Raji (cell line): ENCODE measurements around the gene PRR20D.
"Not testable (repeated sequence)": the region's sequence is repeated elsewhere in the genome, so short reads cannot be mapped to it uniquely, and the experiment has no call there.

Experiments
- POLR2A ChIP-seq: IDR thresholded peaks from 2 replicates; pipeline ENCODE4 v1.6.1; 2011; ENCODE audit warnings: low read depth, low read length, control low read depth; ENCODE audit not compliant: insufficient read depth

PRR20D gene

DNA sequence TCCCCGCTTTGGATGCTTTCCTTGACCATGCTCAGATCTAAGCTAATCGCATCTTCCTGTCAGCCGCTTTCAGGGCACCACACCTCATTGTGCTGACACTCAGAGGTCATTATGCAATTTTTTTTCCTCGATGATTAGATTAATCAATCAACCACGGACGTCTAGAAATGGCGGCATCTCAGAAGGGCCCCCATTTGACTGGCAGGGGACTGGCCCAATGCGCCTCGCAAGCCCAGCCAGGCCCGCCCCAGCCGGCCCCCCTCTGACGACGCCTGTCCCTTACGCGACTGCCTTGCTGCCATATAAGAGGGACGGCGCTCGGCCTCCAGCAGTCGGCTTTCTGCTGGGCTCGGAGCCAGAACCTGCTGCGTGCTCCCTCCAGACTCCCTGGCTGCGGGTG, at the start of gene PRR20D:
PRR20D (plus strand) TSS at position 301 of the 400 bp plus-strand sequence. CDS start 387 bp downstream, outside the sequence.
- TF ChIP-seq POLR2A: not testable (repeated sequence)

DNA sequence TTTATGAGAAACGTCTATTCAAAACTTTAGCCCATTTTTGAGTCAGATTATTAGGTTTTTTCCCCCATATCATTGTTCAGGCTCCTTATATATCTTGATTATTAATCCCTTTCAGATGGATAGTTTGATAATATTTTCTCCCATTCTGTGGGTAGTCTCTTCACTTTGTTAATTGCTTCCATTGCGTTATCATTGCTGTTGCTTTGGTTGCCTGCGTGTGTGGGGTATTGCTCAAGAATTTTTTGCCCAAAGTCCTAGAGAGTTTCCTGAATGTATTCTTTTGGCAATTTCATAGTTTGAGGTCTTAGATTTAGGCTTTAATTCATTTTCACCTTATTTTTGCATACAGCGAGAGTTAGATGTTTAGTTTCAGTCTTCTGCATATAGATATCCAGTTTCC, 45.5 kb upstream of the PRR20D start:
- no peak for TF ChIP-seq POLR2A

DNA sequence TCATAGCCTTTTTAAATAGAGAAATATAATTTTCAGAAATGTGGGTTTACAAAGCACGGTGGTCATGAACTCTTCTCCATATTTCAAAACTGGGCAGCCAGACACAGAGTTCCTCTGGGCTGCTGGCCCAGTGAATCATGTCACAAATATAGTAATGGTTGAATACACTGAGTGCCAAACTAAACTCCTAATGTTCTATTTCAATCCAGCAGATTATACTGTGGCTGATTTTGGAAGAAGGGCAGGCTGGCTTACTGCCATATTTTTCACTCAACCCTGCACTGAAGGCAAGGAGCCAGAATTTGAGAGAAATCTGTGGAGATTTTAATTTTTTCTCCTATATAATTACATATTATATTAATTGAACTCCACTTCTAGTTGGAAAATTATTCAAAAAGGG, 36.8 kb upstream of the PRR20D start:
- TF ChIP-seq POLR2A: no peak

DNA sequence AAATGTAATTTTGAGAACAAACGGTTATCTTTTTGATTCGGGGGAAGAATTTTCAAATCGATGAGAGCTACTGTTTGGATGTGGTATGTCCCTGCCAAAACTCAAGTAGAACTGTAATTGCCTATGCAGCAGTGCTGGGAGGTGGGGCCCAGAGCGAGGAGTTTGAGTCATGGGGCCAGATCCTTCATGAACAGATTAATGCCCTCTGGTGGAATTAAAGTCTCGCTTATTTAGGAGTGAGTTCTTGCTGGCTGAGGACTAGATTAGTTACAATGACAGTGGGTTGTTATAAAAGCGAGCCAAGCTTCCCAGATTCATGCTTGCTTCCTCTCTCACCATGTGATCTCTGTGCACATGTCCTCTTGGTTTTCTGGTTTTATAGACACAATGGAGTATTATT, 31.5 kb upstream of the PRR20D start:
- no peak for TF ChIP-seq POLR2A

DNA sequence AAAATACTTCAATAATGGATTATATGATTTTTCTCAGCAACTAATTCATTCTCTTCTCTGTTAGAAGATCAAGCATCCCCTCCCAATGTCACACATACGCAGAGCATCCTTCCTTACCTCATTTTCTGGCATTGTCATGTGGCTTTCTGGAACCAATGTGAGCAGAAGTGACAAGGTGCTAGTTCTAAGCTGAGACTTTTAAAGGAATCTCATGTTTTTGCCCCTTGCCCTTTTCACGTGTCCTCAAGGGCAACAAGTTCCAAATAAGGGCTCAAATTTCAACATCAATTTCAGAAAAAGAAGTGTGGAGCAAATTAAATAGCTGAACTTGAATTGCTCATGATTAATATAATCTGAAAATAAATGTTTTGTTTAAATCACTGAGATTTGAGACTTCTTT, 24.3 kb upstream of the PRR20D start:
- TF ChIP-seq POLR2A: no peak

DNA sequence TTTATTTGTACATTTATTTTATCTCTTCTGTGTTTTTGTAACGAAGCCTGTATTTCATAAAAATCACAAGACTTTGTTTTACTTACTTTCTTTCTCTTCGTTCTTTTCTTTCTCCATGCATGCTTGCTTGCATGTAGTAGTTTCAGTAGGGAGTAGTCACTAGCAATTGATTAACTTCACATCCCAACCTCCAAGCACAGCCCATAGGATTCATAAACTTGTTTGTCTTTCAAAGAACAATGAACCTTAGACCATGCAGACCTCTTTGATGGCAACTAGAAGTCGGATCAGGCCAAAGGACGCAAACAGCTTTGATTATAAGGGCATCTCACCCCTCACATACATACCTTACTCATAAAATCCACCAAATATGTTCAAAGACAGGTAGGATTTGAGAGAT, 22.8 kb upstream of the PRR20D start:
- no peak for TF ChIP-seq POLR2A

DNA sequence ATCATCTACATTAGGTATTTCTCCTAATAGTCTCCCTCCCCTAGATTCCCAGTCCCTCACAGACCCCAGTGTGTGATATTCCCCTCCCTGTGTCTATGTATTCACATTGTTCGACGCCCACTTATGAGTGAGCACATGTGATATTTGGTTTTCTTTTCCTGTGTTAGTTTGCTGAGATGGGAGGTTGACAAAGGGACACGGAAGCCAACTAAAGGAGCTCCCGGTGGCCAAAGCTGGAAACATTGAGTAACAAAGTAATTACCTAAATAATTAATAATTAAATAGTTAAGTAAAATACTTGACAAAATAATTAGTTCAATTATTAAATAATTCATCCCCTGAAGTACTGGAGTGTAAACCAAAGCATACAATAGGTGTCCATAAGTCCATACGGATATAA, 21.4 kb upstream of the PRR20D start:
- TF ChIP-seq POLR2A: no peak

DNA sequence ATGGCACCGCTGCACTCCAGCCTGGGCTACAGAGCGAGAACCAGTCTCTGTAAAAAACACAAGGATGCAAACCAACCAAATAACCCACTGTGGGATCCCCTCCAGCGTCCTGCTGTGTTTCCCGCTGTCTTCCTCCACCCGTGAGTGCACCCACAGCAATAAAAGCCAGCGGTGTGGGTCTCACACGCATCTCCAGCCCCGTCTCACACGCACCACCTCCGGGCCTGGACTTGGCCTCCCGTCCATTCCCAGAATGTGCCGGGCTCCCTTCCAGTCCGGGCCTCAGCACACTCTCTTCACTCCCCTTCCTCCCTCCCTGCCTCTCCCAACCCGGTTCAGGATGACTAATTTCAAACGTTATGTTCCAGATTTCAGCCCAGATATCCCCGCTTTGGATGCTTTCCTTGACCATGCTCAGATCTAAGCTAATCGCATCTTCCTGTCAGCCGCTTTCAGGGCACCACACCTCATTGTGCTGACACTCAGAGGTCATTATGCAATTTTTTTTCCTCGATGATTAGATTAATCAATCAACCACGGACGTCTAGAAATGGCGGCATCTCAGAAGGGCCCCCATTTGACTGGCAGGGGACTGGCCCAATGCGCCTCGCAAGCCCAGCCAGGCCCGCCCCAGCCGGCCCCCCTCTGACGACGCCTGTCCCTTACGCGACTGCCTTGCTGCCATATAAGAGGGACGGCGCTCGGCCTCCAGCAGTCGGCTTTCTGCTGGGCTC, 20.0 kb upstream of the PRR20D start, which contains the start of gene PRR20A:
PRR20A (plus strand) TSS at position 684 of the 734 bp plus-strand sequence. CDS start 387 bp downstream, outside the sequence.
- TF ChIP-seq POLR2A: not testable (repeated sequence)

DNA sequence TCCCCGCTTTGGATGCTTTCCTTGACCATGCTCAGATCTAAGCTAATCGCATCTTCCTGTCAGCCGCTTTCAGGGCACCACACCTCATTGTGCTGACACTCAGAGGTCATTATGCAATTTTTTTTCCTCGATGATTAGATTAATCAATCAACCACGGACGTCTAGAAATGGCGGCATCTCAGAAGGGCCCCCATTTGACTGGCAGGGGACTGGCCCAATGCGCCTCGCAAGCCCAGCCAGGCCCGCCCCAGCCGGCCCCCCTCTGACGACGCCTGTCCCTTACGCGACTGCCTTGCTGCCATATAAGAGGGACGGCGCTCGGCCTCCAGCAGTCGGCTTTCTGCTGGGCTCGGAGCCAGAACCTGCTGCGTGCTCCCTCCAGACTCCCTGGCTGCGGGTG, 13.2 kb upstream of the PRR20D start, which contains the start of gene PRR20B:
PRR20B (plus strand) TSS at position 301 of the 400 bp plus-strand sequence. CDS start 387 bp downstream, outside the sequence.
- not testable (repeated sequence) for TF ChIP-seq POLR2A

DNA sequence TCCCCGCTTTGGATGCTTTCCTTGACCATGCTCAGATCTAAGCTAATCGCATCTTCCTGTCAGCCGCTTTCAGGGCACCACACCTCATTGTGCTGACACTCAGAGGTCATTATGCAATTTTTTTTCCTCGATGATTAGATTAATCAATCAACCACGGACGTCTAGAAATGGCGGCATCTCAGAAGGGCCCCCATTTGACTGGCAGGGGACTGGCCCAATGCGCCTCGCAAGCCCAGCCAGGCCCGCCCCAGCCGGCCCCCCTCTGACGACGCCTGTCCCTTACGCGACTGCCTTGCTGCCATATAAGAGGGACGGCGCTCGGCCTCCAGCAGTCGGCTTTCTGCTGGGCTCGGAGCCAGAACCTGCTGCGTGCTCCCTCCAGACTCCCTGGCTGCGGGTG, 6.7 kb upstream of the PRR20D start, which contains the start of gene PRR20C:
PRR20C (plus strand) TSS at position 301 of the 400 bp plus-strand sequence. CDS start 387 bp downstream, outside the sequence.
- not testable (repeated sequence) for TF ChIP-seq POLR2A

DNA sequence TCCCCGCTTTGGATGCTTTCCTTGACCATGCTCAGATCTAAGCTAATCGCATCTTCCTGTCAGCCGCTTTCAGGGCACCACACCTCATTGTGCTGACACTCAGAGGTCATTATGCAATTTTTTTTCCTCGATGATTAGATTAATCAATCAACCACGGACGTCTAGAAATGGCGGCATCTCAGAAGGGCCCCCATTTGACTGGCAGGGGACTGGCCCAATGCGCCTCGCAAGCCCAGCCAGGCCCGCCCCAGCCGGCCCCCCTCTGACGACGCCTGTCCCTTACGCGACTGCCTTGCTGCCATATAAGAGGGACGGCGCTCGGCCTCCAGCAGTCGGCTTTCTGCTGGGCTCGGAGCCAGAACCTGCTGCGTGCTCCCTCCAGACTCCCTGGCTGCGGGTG, 6.5 kb downstream of the PRR20D start, which contains the start of gene PRR20E:
PRR20E (plus strand) TSS at position 301 of the 400 bp plus-strand sequence. CDS start 387 bp downstream, outside the sequence.
- not testable (repeated sequence) for TF ChIP-seq POLR2A

DNA sequence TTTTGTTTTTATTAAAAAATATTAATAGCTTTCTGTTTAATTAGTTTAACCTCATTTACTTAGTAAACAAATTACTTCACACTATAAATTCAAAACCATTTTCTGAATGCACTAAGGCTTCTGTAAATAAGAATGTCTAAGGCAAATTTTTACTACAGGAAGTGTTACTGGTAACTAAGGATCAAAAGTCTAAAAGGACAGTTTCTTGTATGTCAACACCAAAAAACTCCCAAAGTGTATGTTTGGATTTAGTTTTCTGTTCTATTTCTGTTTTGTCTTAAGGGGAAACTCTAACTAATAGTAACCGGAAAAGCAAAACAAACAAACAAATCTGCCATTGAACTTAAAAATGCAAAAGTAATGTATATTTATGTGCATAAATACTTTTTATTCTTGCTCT, 31.2 kb downstream of the PRR20D start:
- no peak for TF ChIP-seq POLR2A

DNA sequence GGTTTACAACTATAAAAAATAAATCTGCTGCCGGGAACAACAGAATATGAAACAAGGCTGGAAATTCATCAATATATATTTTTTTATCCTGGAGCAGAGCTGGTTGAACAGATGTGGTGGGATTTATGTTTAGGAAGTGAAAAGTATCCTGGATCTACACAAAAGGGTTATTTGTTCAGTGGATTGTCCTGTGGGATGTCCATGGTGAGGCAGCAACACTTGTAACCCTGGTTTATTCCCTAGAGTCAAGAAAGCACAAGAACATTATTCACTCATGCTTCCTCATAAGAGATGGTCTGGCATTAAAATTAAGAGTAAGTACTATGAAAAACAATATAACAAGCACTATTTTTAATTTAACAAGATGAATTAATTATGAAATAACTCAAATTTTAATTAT, 52.6 kb downstream of the PRR20D start:
- TF ChIP-seq POLR2A: no peak
